ENCODE data around the gene CARD19. TPM values are rescaled to one million over a fixed set of nuclear protein-coding genes. Genes with fewer than 3 reads are reported as not detected.

CARD19 gene
- total RNA-seq, 1 experiment from 2014 or later, result 92.5 TPM

- in situ Hi-C loops (cut with HindIII; ENCODE audit: low pct_unique_long_range_greater_than_20kb, low sequenced_read_pairs), result no loop called here
- DNase-seq (ENCODE audit: low read depth), result no peak
These were observed 12.2 kb upstream of the CARD19 start for GRCh38 chr9:93083592-93084470.

GRCh38 chr9:93084471-93084881 is 11.5 kb upstream of the CARD19 start:
- no peak for DNase-seq (ENCODE audit: low read depth)
- in situ Hi-C loops (cut with HindIII; ENCODE audit: low pct_unique_long_range_greater_than_20kb, low sequenced_read_pairs), result no loop called here

DNA sequence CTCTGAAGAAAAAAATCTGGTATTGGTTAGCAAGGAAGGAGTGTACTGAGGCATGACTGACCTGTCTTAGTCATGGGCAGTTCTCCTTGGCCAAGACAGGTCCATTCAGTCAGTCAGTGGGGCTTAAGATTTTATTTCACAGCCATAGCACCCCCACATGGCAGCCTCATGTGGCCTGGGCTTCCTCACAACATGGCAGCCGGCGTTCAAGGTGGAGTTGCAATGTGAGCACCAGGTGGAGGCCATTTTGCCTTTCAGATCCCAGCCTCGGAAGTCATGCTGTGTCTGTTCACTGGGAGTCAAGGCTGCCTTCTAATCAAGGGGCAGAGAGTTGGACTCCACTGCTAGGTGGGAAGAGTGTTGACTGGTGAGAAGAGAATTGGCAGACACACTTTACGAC is 10.3 kb upstream of the CARD19 start:
- in situ Hi-C loops (cut with HindIII; ENCODE audit: low pct_unique_long_range_greater_than_20kb, low sequenced_read_pairs), result no loop called here
- no peak for DNase-seq (ENCODE audit: low read depth)

- no peak for DNase-seq (ENCODE audit: low read depth)
- in situ Hi-C loops (cut with HindIII; ENCODE audit: low pct_unique_long_range_greater_than_20kb, low sequenced_read_pairs), result no loop called here
These were observed 9.4 kb upstream of the CARD19 start for GRCh38 chr9:93086447-93087224.

DNA sequence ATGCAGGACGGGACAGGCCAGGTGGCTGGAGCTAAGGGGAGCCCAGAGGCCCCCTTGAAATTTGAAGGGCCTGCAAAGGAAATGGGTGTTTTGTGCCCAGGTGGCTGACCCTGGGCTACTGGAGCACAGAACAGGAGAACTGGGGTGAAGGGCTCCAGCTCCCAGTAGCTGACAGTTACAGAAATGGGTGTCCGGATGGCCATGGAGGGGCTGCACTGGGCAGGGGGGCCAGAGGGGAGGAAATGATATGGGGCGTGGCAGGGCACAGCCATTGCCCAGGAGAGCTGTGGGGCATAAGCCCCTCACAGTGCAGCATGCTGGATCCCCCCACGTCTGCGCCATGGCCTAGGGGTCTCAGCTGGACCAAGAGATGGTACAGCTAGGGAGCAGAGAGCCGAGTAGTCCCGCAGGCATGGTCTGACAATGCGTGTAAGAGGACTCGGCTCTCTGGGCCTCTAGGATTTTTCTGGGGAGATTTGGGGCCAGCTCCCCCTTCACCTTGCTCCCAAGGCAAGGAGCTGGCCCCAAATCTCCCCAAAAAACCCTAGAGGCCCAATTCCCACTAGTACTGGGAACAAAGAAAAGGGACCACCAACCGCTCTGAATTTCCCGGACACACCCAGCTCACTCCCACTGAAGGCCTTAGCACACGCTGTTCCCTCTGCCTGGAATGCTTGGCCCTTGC is 7.9 kb upstream of the CARD19 start:
- in situ Hi-C loops (cut with HindIII; ENCODE audit: low pct_unique_long_range_greater_than_20kb, low sequenced_read_pairs), result no loop called here
- DNase-seq (ENCODE audit: low read depth), result no peak

DNA sequence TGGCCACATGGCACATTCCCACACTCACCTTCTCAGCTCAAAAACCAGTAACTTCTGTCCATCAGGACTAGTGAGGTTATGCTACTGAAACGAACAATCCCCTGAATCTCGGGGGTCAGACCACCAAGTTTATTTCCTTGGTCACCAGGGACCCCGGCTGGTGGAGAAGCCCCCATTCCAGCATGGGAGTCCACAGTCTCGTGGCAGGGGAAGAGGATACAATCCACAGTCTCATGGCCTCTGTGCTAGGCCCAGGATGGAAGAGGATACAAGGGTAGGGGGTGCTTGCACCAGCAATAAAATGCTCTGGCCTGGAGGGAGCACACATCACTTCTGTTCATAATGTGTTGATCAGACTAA is 7.4 kb upstream of the CARD19 start:
- DNase-seq (ENCODE audit: low read depth), result no peak
- in situ Hi-C loops (cut with HindIII; ENCODE audit: low pct_unique_long_range_greater_than_20kb, low sequenced_read_pairs), result no loop called here

DNA sequence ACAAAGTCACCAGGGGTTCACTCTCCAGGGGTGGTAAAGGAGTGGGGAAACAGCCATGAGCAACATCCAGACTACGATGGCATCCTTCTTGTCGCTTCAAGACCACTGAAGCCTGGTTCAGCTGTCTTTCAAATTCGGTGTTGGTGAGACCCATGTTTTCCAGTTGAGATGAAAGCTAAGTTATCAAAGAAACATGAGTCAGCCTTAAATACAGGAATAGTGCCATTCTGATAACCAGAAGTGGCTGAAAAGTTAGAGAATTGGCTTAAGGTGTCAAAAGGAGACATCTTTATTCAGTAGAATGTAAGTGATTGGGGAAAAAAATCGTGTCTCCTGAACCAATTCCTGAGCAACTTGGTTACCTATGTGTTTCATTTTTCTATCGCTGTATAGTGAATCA is 7.0 kb upstream of the CARD19 start:
- in situ Hi-C loops (cut with HindIII; ENCODE audit: low pct_unique_long_range_greater_than_20kb, low sequenced_read_pairs), result no loop called here
- no peak for DNase-seq (ENCODE audit: low read depth)

DNA sequence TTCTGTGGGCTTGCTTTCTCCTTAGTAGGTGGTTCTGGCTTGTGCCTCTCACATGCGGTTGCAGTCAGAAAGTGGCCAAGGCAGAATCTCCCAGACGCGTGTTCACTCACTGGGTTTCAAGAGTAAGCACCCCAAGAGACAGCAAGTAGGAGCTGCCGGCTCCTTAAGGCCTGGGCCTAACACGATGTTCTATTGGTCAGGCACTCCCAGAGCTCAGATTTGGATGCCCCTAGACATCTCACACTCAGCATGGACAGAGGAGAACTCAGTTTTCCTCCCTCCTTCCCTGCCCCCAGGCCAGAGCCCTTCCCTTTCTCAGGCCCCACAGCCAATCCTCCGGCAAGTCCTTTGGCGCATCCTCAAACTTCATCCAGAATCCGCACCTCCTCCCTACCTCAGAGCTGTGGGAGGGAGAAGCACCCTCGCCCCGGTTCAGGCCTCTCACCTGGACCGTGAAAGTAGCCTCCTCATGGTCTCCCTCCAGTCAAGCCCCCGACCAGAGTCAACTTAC is 6.5 kb upstream of the CARD19 start:
- no peak for DNase-seq (ENCODE audit: low read depth)
- in situ Hi-C loops (cut with HindIII; ENCODE audit: low pct_unique_long_range_greater_than_20kb, low sequenced_read_pairs), result no loop called here

- DNase-seq (ENCODE audit: low read depth), result no peak
- in situ Hi-C loops (cut with HindIII; ENCODE audit: low pct_unique_long_range_greater_than_20kb, low sequenced_read_pairs), result no loop called here
These were observed 5.8 kb upstream of the CARD19 start for GRCh38 chr9:93090091-93090655.

GRCh38 chr9:93091056-93091452 is 5.0 kb upstream of the CARD19 start:
- in situ Hi-C loops (cut with HindIII; ENCODE audit: low pct_unique_long_range_greater_than_20kb, low sequenced_read_pairs), result no loop called here
- DNase-seq (ENCODE audit: low read depth), result no peak

DNA sequence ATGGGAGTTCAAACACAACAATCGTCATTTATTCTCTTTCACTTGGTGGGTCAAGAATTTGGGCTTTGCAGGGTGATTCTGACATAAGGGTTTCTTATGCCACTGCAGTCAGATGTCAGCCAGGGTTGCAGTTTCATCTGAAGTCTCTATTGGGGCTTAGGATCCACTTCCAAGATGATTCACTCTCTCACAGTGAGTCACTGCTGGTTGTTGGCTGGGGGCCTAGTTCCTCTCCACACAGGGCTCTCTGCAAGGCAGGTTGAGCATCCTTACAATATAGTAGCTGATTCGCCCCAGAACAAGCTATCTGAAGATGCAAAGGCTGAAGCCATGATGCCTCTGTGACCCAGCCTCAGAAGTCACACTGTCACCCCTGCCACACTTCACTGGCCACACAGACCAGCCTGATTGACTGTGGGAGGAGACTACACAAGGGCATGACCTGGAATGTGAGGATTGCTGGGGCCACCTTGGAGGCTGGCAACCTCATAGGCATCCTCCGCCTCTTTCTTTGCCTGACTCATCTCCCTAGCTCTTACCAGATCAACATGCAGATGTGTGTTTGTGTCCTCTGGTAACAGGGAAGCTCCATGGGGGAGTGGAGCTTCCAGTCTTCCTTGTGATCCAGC is 4.5 kb upstream of the CARD19 start:
- DNase-seq (ENCODE audit: low read depth), result peak; percentile 81
- in situ Hi-C loops (cut with HindIII; ENCODE audit: low pct_unique_long_range_greater_than_20kb, low sequenced_read_pairs), result no loop called here

GRCh38 chr9:93092251-93092991 is 3.6 kb upstream of the CARD19 start:
- in situ Hi-C loops (cut with HindIII; ENCODE audit: low pct_unique_long_range_greater_than_20kb, low sequenced_read_pairs), result no loop called here
- DNase-seq (ENCODE audit: low read depth), result no peak

DNA sequence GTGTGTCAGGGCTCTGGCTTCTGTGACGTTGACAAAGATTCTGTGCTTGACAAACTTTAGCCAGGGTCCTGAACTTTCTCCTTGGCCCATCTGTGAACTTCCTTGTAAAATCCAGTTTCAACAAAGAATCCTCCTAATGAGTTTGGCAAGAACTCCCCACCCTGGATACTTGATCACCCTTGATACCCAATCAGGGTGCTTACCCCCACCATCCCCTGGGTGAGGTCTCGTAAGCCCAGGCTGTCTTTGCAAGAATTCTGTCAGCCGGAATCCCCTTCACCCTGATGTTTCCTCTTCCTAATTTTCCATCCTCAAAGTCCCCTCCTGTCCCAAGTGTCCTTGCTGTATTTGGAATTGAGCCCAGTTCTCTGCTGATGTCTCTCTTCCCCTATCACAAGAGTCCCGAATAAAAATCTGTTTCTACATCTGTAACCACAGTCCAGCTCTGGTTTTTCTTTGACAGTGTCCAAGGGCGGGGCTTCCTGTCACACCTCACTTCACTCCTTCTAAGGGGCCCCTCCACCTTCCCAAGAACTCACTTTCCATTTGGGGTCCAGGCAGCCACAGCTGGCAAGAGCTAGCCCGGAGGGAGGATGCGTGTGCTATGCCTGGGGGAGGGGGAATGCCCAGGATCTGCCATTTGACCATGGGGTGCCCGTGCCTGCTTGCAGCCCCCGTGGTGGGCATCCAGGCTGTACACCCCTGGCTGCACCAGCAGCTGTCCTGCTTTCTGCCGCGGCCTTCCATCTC is 2.7 kb upstream of the CARD19 start:
- in situ Hi-C loops (cut with HindIII; ENCODE audit: low pct_unique_long_range_greater_than_20kb, low sequenced_read_pairs), result no loop called here
- no peak for DNase-seq (ENCODE audit: low read depth)

DNA sequence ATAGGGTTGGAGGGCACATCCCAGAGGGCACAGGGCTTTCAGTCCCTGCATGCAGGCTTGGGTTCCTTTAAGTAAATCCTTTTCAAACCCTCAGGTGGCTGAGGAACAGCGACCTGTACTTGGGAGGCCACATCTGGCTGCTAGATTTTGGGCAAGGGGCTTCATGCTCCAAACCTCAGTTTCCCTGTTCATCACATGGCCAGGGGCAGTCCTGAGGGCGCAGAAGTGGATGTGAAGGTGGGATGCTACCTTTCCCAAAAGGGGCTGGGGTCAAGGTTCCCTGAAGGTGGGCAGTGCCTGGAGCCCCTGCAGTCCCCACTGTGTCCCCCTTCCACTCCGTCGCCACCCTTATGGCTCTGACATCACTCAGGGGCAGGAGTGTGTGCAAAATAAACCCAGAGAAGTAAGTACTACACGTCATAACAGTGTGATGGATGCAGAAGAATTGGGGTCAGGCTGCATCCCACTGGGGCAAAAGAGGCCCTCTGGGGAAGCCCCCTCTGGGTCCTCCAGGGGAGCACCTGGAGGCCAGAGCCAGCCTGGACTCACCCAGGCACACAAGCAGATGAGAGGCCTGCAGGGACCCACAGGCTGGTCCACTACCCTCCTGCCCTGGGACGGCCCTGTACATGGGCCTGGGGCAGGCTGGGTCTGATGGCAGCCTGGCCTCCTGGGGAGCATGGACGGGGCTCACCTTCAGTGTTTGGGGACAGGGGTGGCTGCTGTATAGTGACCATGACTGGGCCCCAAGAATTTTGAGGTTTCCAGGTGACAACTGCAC is 1.9 kb upstream of the CARD19 start:
- in situ Hi-C loops (cut with HindIII; ENCODE audit: low pct_unique_long_range_greater_than_20kb, low sequenced_read_pairs), result no loop called here
- no peak for DNase-seq (ENCODE audit: low read depth)

GRCh38 chr9:93094658-93095204 is 1.3 kb upstream of the CARD19 start:
- no peak for DNase-seq (ENCODE audit: low read depth)
- in situ Hi-C loops (cut with HindIII; ENCODE audit: low pct_unique_long_range_greater_than_20kb, low sequenced_read_pairs), result no loop called here

Measured in Caki2 (cell line).